ENCODE data around the gene CAPN2.

GRCh38 chr1:223700942-223701637 is 11.2 kb upstream of the CAPN2 start:
- no peak for TF ChIP-seq CTCF (conservative IDR thresholded peaks at IDR 0.05; ENCODE audit: low read length)
- TF ChIP-seq EZH2phosphoT487 (IDR thresholded peaks at IDR 0.05; ENCODE audit: borderline replicate concordance, low read depth, low read length), result no peak

All from OCI-LY7 (cell line).